Bronchial epithelial cell (primary cell): Measurements from ENCODE around the gene SPIRE1. TPM values are rescaled to one million over a fixed set of nuclear protein-coding genes. Genes with fewer than 3 reads are reported as not detected.
"Not testable (repeated sequence)": the region's sequence is repeated elsewhere in the genome, so short reads cannot be mapped to it uniquely, and the experiment has no call there.

ENCODE experiments used
- DNase-seq: peaks from one replicate; pipeline ENCODE4 v3.0.0-alpha.2; 2010; ENCODE audit warnings: low read depth
- FAIRE-seq: peaks from 2 replicates; lab custom pipeline; 2011; peaks lifted over from hg19 to GRCh38; lab: Jason Lieb, UNC
- H3K27me3 ChIP-seq: 2 replicates; pipeline ENCODE4 v1.5.1; 2011; ENCODE audit warnings: low read length; ENCODE audit not compliant: control insufficient read depth, insufficient read depth
- H3K36me3 ChIP-seq: 2 replicates; pipeline ENCODE4 v1.5.1; 2011; ENCODE audit warnings: low read length; ENCODE audit not compliant: control insufficient read depth, insufficient read depth
- H3K4me3 ChIP-seq: 2 replicates; pipeline ENCODE4 v1.5.1; 2011; ENCODE audit warnings: mild to moderate bottlenecking, low read depth, low read length, control low read depth
- CTCF ChIP-seq: IDR thresholded peaks from 2 replicates; pipeline ENCODE4 v1.5.1; 2011; ENCODE audit warnings: mild to moderate bottlenecking, moderate library complexity, low read length, control low read depth, inconsistent platforms; ENCODE audit not compliant: insufficient read depth, severe bottlenecking
- total RNA-seq: library from RNA; depleted of rRNA; stranded (reverse); fragments of >200 nt; gene quantifications from 2 replicates; pipeline ENCODE4 v1.2.1, GENCODE V29; 2014

The SPIRE1 gene
- total RNA-seq, 1 donor from 2014 or later: 141 TPM

DNA sequence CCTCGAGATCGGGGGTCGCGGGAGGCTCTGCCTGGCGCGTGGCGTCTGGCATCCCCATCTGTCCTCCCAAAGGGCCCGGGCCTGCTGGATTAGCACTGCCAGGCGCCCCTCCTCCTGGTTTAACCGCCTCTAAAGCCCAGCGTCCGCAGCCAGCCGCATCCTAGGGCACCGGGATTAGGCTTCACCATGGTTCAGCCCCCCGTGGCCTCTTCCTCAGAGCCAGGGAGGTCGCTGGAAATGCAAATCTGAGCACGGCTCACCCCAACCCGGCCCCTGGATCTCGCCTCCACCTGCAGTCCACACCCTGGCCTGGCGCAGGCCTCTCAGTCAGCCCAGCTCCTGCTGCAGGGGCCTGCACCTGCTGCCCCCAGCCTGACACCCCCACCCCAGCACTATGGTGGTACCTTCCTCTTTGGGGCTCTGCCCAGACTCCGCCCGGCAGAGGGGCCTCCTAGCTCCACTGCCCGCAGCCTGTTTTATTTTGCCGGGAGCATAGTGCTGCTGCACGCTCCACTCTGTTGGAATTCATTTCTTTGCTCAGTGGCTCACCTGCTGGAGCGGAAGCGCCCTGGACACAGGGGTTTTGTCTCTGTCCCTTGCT lies 237.0 kb downstream of the SPIRE1 start:
- Histone ChIP-seq H3K36me3 (no peaks in the 10 kb centered on the region), H3K27me3 (no peaks in the 10 kb centered on the region), H3K4me3 (no peak overlapping the region)
- no peak for FAIRE-seq
- no peak for DNase-seq
- no peak for TF ChIP-seq CTCF

GRCh38 chr18:12417687-12418086 lies 240.2 kb downstream of the SPIRE1 start:
- H3K36me3 ChIP-seq: no peaks in the 10 kb centered on the region
- TF ChIP-seq CTCF: no peak
- no peak for DNase-seq
- H3K4me3 ChIP-seq: no peak overlapping the region
- no peaks in the 10 kb centered on the region for H3K27me3 ChIP-seq
- FAIRE-seq: no peak

DNA sequence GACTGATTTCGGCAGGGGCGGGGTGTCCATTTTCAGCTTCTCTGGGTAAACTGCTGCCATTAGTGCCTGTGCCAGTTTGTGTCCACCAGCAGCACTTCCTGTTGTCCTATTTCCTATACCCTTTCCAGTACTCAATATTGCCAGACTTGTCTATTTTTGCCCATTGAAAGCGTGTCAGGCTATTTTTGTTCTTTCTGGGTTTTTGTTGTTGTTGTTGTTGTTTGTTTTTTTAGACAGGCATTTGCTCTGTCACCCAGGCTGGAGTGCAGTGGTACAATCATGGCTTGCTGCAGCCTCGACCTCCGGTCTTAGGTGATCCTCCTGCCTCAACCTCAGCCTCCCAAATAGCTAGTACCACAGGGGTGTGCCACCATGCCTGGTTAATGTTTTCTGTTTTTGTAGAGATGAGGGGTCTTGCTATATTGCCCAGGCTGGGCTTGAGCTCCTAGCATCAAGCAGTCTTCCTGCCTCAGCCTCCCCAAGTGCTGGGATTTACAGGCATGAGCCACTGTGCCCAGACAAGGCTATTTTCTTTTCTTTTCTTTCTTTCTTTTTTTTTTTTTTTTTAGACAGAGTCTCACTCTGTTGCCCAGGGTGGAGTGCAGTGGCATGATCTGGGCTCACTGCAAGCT lies 241.7 kb downstream of the SPIRE1 start:
- FAIRE-seq (no peak), DNase-seq (no peak)
- no peaks in the 10 kb centered on the region for H3K36me3 ChIP-seq
- no peak overlapping the region for H3K4me3 ChIP-seq
- H3K27me3 ChIP-seq: no peaks in the 10 kb centered on the region
- TF ChIP-seq CTCF: no peak

DNA sequence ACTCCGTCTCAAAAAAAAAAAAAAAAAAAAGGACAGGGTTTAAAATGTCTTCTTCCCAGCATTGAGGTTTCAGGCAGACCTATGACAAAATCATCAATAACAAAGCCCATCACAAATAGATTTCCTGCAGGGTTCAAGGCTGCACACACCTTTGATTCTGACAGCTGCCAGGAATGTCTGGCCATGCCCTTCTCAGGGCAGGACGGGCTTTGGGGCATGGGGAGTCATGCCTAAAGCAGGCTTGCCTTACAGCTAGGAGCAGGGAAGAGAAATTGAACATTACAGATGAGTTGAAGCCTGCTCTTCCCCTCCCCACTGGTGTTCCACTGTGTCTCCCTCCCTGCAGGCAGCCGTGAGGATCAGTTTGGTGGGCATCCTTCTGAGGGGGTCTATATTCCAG lies 246.5 kb downstream of the SPIRE1 start:
- Histone ChIP-seq H3K4me3 (no peak overlapping the region), H3K36me3 (no peaks in the 10 kb centered on the region), H3K27me3 (no peaks in the 10 kb centered on the region)
- no peak for TF ChIP-seq CTCF
- FAIRE-seq: no peak
- no peak for DNase-seq

DNA sequence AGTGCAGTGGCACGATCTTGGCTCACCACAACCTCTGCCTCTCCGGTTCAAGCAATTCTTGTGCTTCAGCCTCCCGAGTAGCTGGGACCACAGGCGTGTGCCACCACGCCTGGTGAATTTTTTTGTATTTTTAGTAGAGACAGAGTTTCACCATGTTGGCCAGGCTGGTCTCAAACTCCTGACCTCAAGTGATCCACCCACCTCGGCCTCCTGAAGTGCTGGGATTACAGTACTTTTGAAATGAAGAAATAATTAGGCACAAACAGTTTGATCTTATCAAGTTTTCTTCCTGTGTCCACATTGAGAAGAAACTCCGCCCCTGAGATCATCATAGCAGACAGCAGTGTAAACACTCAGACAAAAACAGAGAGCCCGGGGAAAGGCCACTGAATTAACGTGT lies 247.2 kb downstream of the SPIRE1 start:
- not testable (repeated sequence) for H3K36me3 ChIP-seq, DNase-seq, H3K27me3 ChIP-seq, H3K4me3 ChIP-seq, FAIRE-seq

DNA sequence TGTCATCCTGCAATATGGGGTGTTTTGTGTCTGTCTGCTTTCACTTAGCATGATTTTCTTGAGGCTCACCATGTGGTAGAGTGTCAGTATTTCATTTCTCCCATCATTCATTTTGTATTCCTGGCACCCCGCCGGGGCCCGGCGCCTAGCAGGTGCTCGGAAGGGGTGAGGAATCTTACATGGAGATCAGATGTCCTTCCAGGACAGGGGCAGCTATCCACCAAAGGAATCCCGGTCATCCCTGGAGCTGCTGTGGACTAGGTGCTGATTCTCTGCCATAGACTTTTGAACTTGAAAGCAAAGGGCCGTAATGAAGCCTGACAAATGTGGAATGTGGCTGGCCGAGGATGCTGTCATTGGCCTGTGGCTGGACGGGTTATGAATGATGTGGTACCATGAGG lies 247.8 kb downstream of the SPIRE1 start:
- DNase-seq (no peak), FAIRE-seq (no peak)
- TF ChIP-seq CTCF: no peak
- peaks cover 2% of the 10 kb centered on the region for H3K27me3 ChIP-seq
- no peaks in the 10 kb centered on the region for H3K36me3 ChIP-seq
- no peak overlapping the region for H3K4me3 ChIP-seq
